Astrocyte (in vitro differentiated cells and primary cell): Measurements from ENCODE around the gene SLC4A1. TPM values are rescaled to one million over a fixed set of nuclear protein-coding genes. Genes with fewer than 3 reads are reported as not detected.
A peak's percentile ranks its signal among the peaks of the same experiment; 100 is the strongest.

Experiments used
- DNase-seq: peaks from one replicate; pipeline ENCODE4 v3.0.0-alpha.2; 2010; ENCODE audit warnings: low read depth
- FAIRE-seq: peaks from 2 replicates; lab custom pipeline; 2011; peaks lifted over from hg19 to GRCh38; lab: Jason Lieb, UNC
- H2AFZ ChIP-seq: 2 replicates; pipeline ENCODE4 v1.6.0; 2012; ENCODE audit warnings: low read depth, low read length, inconsistent platforms
- H3K27ac ChIP-seq: 2 replicates; pipeline ENCODE4 v1.5.1; 2011; ENCODE audit warnings: low read depth, low read length, inconsistent platforms
- H3K27me3 ChIP-seq: 2 replicates; pipeline ENCODE4 v1.6.0; 2011; ENCODE audit warnings: low read length, inconsistent platforms; ENCODE audit not compliant: insufficient read depth
- H3K36me3 ChIP-seq: 2 replicates; pipeline ENCODE4 v1.5.1; 2011; ENCODE audit warnings: low read length, inconsistent platforms; ENCODE audit not compliant: insufficient read depth
- H3K4me1 ChIP-seq: 2 replicates; pipeline ENCODE4 v1.5.1; 2011; ENCODE audit warnings: low read length, inconsistent platforms; ENCODE audit not compliant: insufficient read depth
- H3K4me2 ChIP-seq: 2 replicates; pipeline ENCODE4 v1.6.0; 2012; ENCODE audit warnings: low read length, inconsistent platforms
- H3K4me3 ChIP-seq: 2 replicates; pipeline ENCODE4 v1.5.1; 2011; ENCODE audit warnings: low read depth, mild to moderate bottlenecking, low read length, inconsistent platforms; ENCODE audit not compliant: insufficient read depth
- H3K79me2 ChIP-seq: 2 replicates; pipeline ENCODE4 v1.6.0; 2012; ENCODE audit warnings: mild to moderate bottlenecking, low read length, inconsistent platforms; ENCODE audit not compliant: insufficient read depth
- H3K9ac ChIP-seq: 2 replicates; pipeline ENCODE4 v1.6.0; 2012; ENCODE audit warnings: mild to moderate bottlenecking, low read length, inconsistent platforms
- H3K9me3 ChIP-seq: 2 replicates; pipeline ENCODE4 v1.5.1; 2012; ENCODE audit warnings: low read depth, mild to moderate bottlenecking, low read length, inconsistent platforms; ENCODE audit not compliant: insufficient read depth
- H4K20me1 ChIP-seq: 2 replicates; pipeline ENCODE4 v1.6.0; 2012; ENCODE audit warnings: low read length, inconsistent platforms; ENCODE audit not compliant: insufficient read depth
- H3K27ac Mint-ChIP-seq: one replicate; pipeline ENCODE4 v1.8.0; 2021; ENCODE audit warnings: mild to moderate bottlenecking, mixed read lengths; ENCODE audit not compliant: unreplicated experiment
- H3K27me3 Mint-ChIP-seq: one replicate; pipeline ENCODE4 v1.8.0; 2021; ENCODE audit warnings: low read depth, mixed read lengths; ENCODE audit not compliant: unreplicated experiment
- H3K36me3 Mint-ChIP-seq: one replicate; pipeline ENCODE4 v1.8.0; 2021; ENCODE audit warnings: low read depth, mixed read lengths; ENCODE audit not compliant: unreplicated experiment
- H3K4me1 Mint-ChIP-seq: one replicate; pipeline ENCODE4 v1.8.0; 2021; ENCODE audit warnings: low read depth, mixed read lengths; ENCODE audit not compliant: unreplicated experiment
- H3K4me3 Mint-ChIP-seq: one replicate; pipeline ENCODE4 v1.8.0; 2021; ENCODE audit warnings: mild to moderate bottlenecking, moderate library complexity, mixed read lengths; ENCODE audit not compliant: unreplicated experiment
- H3K9me3 Mint-ChIP-seq: one replicate; pipeline ENCODE4 v1.8.0; 2021; ENCODE audit warnings: mild to moderate bottlenecking, mixed read lengths; ENCODE audit not compliant: unreplicated experiment
- CTCF ChIP-seq: IDR thresholded peaks from 2 replicates; pipeline ENCODE4 v1.5.1; 2011; ENCODE audit warnings: low read depth, mild to moderate bottlenecking, inconsistent platforms, low read length, moderate library complexity; ENCODE audit not compliant: insufficient read depth
- EZH2 ChIP-seq: IDR thresholded peaks from 2 replicates; pipeline ENCODE4 v1.6.1; 2012; ENCODE audit warnings: mild to moderate bottlenecking, low read length, inconsistent platforms; ENCODE audit not compliant: insufficient read depth
- total RNA-seq: library from RNA; stranded (reverse); gene quantifications from 2 replicates; pipeline ENCODE4 v1.2.1, GENCODE V29; 2021

SLC4A1 gene
- total RNA-seq, 1 donor from 2014 or later, result not detected

- peaks cover 30% of the 10 kb centered on the region for H3K4me1 ChIP-seq
- peak overlapping the region; percentile 98 for H3K4me2 ChIP-seq
- peaks cover 46% of the 10 kb centered on the region for H3K79me2 ChIP-seq
- H3K9ac ChIP-seq, result peak overlapping the region; percentile 83
- no peak for FAIRE-seq
- Mint-ChIP-seq H3K27ac (peak overlapping the region; percentile 70), H3K4me1 (peaks cover 13% of the 10 kb centered on the region), H3K27me3 (no peaks in the 10 kb centered on the region), H3K36me3 (peaks cover 5% of the 10 kb centered on the region), H3K4me3 (peak overlapping the region; percentile 92), H3K9me3 (no peaks in the 10 kb centered on the region)
- TF ChIP-seq CTCF, result no peak
- no peak for TF ChIP-seq EZH2
- peak overlapping the region; percentile 73 for H3K27ac ChIP-seq
- no peaks in the 10 kb centered on the region for H3K27me3 ChIP-seq
- H3K9me3 ChIP-seq, result no peaks in the 10 kb centered on the region
- peak overlapping the region; percentile 76 for H3K4me3 ChIP-seq
- H3K36me3 ChIP-seq, result peaks cover 11% of the 10 kb centered on the region
- peak overlapping the region; percentile 77 for H2AFZ ChIP-seq
- H4K20me1 ChIP-seq, result peaks cover 32% of the 10 kb centered on the region
- peak; percentile 81 for DNase-seq
Observed at GRCh38 chr17:44221084-44221861, 46.7 kb downstream of the SLC4A1 start.

DNA sequence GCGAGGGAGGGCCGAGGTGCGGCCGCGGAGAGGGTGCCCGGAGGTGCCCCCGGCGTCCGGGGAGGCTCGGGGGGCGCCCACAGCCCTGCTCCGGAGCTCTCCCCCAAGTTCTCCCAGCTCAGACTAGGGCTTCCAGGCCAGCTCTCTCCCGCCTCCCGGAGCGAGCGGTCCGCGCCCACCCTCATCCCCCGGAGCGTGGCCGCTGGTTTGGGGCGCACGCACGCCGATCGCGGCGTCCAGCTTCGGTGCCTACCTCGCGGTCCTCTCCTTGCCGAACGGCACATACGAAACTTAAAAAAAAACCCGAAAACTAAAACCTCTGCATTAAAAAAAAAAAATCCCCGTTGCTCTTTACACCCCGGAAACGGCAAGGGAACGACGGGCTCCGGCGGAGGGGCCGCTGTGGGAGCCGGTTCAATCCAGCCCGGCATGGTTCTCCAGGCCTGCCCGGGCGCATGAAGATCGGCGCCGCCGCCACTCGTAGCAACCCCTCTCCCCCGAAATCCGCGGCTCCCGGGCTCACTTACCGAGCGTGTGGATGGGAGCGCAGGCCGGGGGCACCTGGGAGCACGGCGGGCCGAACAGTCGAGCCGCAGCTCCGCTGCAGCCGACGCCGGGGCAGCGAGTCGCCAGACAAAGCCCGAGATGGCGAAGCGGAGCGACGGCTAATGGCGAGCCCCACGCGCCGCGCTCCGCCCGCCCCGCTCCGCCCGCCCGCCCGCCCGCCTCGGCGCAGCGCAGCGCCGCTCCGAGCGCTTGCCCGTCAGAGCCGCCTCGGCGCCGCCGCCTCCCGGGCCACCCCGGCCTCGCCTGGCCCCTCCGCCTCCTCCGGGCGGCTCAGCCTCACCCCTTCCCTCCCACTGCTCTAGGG lies 47.5 kb downstream of the SLC4A1 start:
- peaks cover 7% of the 10 kb centered on the region for H3K36me3 Mint-ChIP-seq
- Histone ChIP-seq H3K27ac (peak overlapping the region; percentile 73), H3K9me3 (no peaks in the 10 kb centered on the region), H3K4me1 (peaks cover 30% of the 10 kb centered on the region), H3K36me3 (peaks cover 18% of the 10 kb centered on the region), H3K4me3 (peak overlapping the region; percentile 76), H3K79me2 (peaks cover 55% of the 10 kb centered on the region), H3K4me2 (peak overlapping the region; percentile 98), H4K20me1 (peaks cover 40% of the 10 kb centered on the region), H3K27me3 (no peaks in the 10 kb centered on the region), H3K9ac (peak overlapping the region; percentile 90), H2AFZ (peak overlapping the region; percentile 41)
- TF ChIP-seq EZH2 (no peak), CTCF (no peak)
- H3K27me3 Mint-ChIP-seq, result no peaks in the 10 kb centered on the region
- H3K9me3 Mint-ChIP-seq, result no peaks in the 10 kb centered on the region
- peak overlapping the region; percentile 75 for H3K27ac Mint-ChIP-seq
- H3K4me1 Mint-ChIP-seq, result peaks cover 13% of the 10 kb centered on the region
- FAIRE-seq (no peak), DNase-seq (no peak)
- H3K4me3 Mint-ChIP-seq, result peak overlapping the region; percentile 92
